ENCODE results near the gene CAMK1D. TPM values are rescaled to one million over a fixed set of nuclear protein-coding genes. Genes with fewer than 3 reads are reported as not detected.

Gene CAMK1D
- total and polyA plus RNA-seq, 2 of the 4 experiments (the other 2 are of a cell fraction) = 5.0 to 5.3 TPM

- no peak overlapping the region for H3K14ac ChIP-seq (replicated peaks; ENCODE audit: low read depth, low read length)
- in situ Hi-C loops (cut with MboI; ENCODE audit: low sequenced_read_pairs) = no loop called here
Measured at GRCh38 chr10:12491491-12491890, 142.1 kb downstream of the CAMK1D start.

More at GRCh38 chr10:12491491-12491890, 142.1 kb downstream of the CAMK1D start:
- H2BK120ac ChIP-seq (ENCODE audit: low read depth, low read length) = no peak overlapping the region
- H3K36me3 ChIP-seq (ENCODE audit: control insufficient read depth, insufficient read depth, low read length) = no peaks in the 10 kb centered on the region
- ATAC-seq (ENCODE audit: low read depth) = no peak
- H3K9me1 ChIP-seq (ENCODE audit: insufficient read depth, low read length) = no peaks in the 10 kb centered on the region
- H2AK5ac ChIP-seq (ENCODE audit: low read depth, low read length) = no peak overlapping the region
- TF ChIP-seq RCOR1 (IDR thresholded peaks at IDR 0.05; ENCODE audit: insufficient replicate concordance, low read length) (no peak), CTCF (conservative IDR thresholded peaks at IDR 0.05; ENCODE audit: low read depth, low read length) (no peak), CHD1 (IDR thresholded peaks at IDR 0.05; ENCODE audit: low read depth, low read length) (no peak), NFE2L2 (IDR thresholded peaks at IDR 0.05; ENCODE audit: low read depth, low read length) (no peak), MXI1 (IDR thresholded peaks at IDR 0.05; ENCODE audit: borderline replicate concordance, low read depth, low read length) (no peak), RFX5 (IDR thresholded peaks at IDR 0.05; ENCODE audit: low read depth, low read length) (no peak)
- TF ChIP-seq, protein P1, sequence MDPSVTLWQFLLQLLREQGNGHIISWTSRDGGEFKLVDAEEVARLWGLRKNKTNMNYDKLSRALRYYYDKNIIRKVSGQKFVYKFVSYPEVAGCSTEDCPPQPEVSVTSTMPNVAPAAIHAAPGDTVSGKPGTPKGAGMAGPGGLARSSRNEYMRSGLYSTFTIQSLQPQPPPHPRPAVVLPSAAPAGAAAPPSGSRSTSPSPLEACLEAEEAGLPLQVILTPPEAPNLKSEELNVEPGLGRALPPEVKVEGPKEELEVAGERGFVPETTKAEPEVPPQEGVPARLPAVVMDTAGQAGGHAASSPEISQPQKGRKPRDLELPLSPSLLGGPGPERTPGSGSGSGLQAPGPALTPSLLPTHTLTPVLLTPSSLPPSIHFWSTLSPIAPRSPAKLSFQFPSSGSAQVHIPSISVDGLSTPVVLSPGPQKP (IDR thresholded peaks at IDR 0.05; ENCODE audit: borderline replicate concordance, low read depth, low read length) = no peak
- H3K4me2 ChIP-seq (ENCODE audit: low read depth, low read length) = no peak overlapping the region
- no peak overlapping the region for H2BK20ac ChIP-seq (ENCODE audit: low read depth, low read length)
- no peak overlapping the region for H2BK5ac ChIP-seq (ENCODE audit: low read depth, low read length, poor library complexity, severe bottlenecking)
- no peak overlapping the region for H3K27ac ChIP-seq (ENCODE audit: insufficient read depth, low read length)
- intact Hi-C loops (cut with micrococcal nuclease) (no loop called here), dilution Hi-C loops (cut with HindIII; ENCODE audit: low sequenced_read_pairs, unreplicated experiment) (no loop called here)
- no TSS peak for BruUV-seq (replicated peaks)
- H2BK15ac ChIP-seq (ENCODE audit: low read depth, low read length) = no peak overlapping the region
- H3K79me1 ChIP-seq (ENCODE audit: low read depth in 1 of 2, low read length in 2 of 2) = no peaks in the 10 kb centered on the region
- H4K91ac ChIP-seq (ENCODE audit: insufficient read depth, low read depth, low read length) = no peak overlapping the region
- no peak for DNase-seq
- no peak overlapping the region for H3K18ac ChIP-seq (ENCODE audit: low read depth, low read length)
- no peak overlapping the region for H3K4ac ChIP-seq (ENCODE audit: low read depth, low read length)
- no peak overlapping the region for H2AFZ ChIP-seq (replicated peaks; ENCODE audit: low read length, poor library complexity)
- H4K8ac ChIP-seq (ENCODE audit: low read depth in 2 of 2, low read length in 2 of 2) = no peak overlapping the region
- no peak overlapping the region for H2AK9ac ChIP-seq (replicated peaks; ENCODE audit: low read depth, low read length, poor library complexity)
- no peaks in the 10 kb centered on the region for H4K20me1 ChIP-seq (ENCODE audit: insufficient read depth, low read length)
- no peaks in the 10 kb centered on the region for H3K4me1 ChIP-seq (ENCODE audit: control insufficient read depth, insufficient read depth, low read length)
- POLR2A ChIA-PET (ENCODE audit: unreplicated experiment) = no interaction called here
- no peaks in the 10 kb centered on the region for H3K9me3 ChIP-seq (ENCODE audit: control insufficient read depth, insufficient read depth, low read length)
- peaks cover 4% of the 10 kb centered on the region; the same call in 1 of the 2 replicates for H3K27me3 ChIP-seq (ENCODE audit: control insufficient read depth, insufficient read depth, low read length)
- WGBS, 2 experiments (ENCODE audit: extremely low coverage in 2 of 2, insufficient read length in 1 of 2) = 80% methylated on average over 1 of the region's 10 CpGs; no CpG with 5 or more reads in 1 of the 2 experiments
- H4K5ac ChIP-seq (ENCODE audit: low read depth, low read length) = no peak overlapping the region
- no peak overlapping the region for H3K56ac ChIP-seq (ENCODE audit: extremely low read depth, insufficient read depth, low read length)
- no peak overlapping the region for H3K23ac ChIP-seq (ENCODE audit: low read depth, low read length)
- H3K4me3 ChIP-seq (ENCODE audit: insufficient read depth, low read depth, low read length) = no peak overlapping the region
- H3K9ac ChIP-seq (ENCODE audit: low read depth, low read length) = no peak overlapping the region
- CTCF ChIA-PET = no interaction called here

Data from IMR-90 (cell line).